Mesendoderm (in vitro differentiated cells): Measurements from ENCODE around the gene HACD3. TPM values are rescaled to one million over a fixed set of nuclear protein-coding genes. Genes with fewer than 3 reads are reported as not detected.

Source experiments
- DNase-seq: peaks from one replicate; pipeline ENCODE4 v3.0.0; 2013
- H2AK5ac ChIP-seq: 2 replicates; pipeline ENCODE4 v1.6.1; 2013; ENCODE audit warnings: low read length, inconsistent platforms
- H2BK120ac ChIP-seq: 2 replicates; pipeline ENCODE4 v1.6.1; 2013; ENCODE audit warnings: low read depth, mild to moderate bottlenecking, low read length, moderate library complexity, mixed read lengths
- H2BK15ac ChIP-seq: replicated peaks from 2 replicates; pipeline ENCODE4 v1.6.1; 2013; ENCODE audit warnings: low read depth, mild to moderate bottlenecking, moderate library complexity
- H2BK5ac ChIP-seq: 2 replicates; pipeline ENCODE4 v1.6.1; 2013; ENCODE audit warnings: low read length, inconsistent platforms
- H3K18ac ChIP-seq: 2 replicates; pipeline ENCODE4 v1.6.1; 2013; ENCODE audit warnings: mild to moderate bottlenecking, low read length, mixed read lengths
- H3K23ac ChIP-seq: one replicate; pipeline ENCODE4 v1.6.1; 2013; ENCODE audit warnings: low read length
- H3K27ac ChIP-seq: 2 replicates; pipeline ENCODE4 v1.5.1; 2013; ENCODE audit warnings: low read depth, mild to moderate bottlenecking, inconsistent platforms, low read length, moderate library complexity
- H3K27me3 ChIP-seq: 2 replicates; pipeline ENCODE4 v1.6.1; 2013; ENCODE audit warnings: low read length, control low read depth, mild to moderate bottlenecking, inconsistent platforms; ENCODE audit not compliant: insufficient read depth, poor library complexity
- H3K36me3 ChIP-seq: 2 replicates; pipeline ENCODE4 v1.6.1; 2013; ENCODE audit warnings: low read length, inconsistent platforms; ENCODE audit not compliant: control insufficient read depth, insufficient read depth
- H3K4ac ChIP-seq: one replicate; pipeline ENCODE4 v1.6.1; 2013; ENCODE audit warnings: low read depth, mild to moderate bottlenecking, low read length, moderate library complexity
- H3K4me1 ChIP-seq: 2 replicates; pipeline ENCODE4 v1.6.1; 2013; ENCODE audit warnings: low read depth, low read length, inconsistent platforms; ENCODE audit not compliant: control insufficient read depth
- H3K4me2 ChIP-seq: 2 replicates; pipeline ENCODE4 v1.6.1; 2013; ENCODE audit warnings: low read length
- H3K4me3 ChIP-seq: 2 replicates; pipeline ENCODE4 v1.5.1; 2013; ENCODE audit warnings: mild to moderate bottlenecking, low read length
- H3K56ac ChIP-seq: one replicate; pipeline ENCODE4 v1.6.1; 2013; ENCODE audit warnings: low read length
- H3K79me1 ChIP-seq: 2 replicates; pipeline ENCODE4 v1.6.1; 2013; ENCODE audit warnings: low read length, inconsistent platforms
- H3K79me2 ChIP-seq: 2 replicates; pipeline ENCODE4 v1.6.1; 2013; ENCODE audit warnings: mild to moderate bottlenecking, low read length; ENCODE audit not compliant: control insufficient read depth, insufficient read depth
- H3K9ac ChIP-seq: 2 replicates; pipeline ENCODE4 v1.6.1; 2013; ENCODE audit warnings: low read length, inconsistent platforms
- H4K5ac ChIP-seq: one replicate; pipeline ENCODE4 v1.6.1; 2013; ENCODE audit warnings: low read length
- H4K8ac ChIP-seq: one replicate; pipeline ENCODE4 v1.6.1; 2013; ENCODE audit warnings: low read depth, mild to moderate bottlenecking, control low read depth, low read length, moderate library complexity
- WGBS: extraction: QIAGEN DNeasy Blood & Tissue Kit; methylation state at CpG from one replicate; pipeline ENCODE4 v1.1.7; 2013; ENCODE audit warnings: low lambda C conversion rate, missing lambda C conversion rate; ENCODE audit not compliant: insufficient coverage; ENCODE audit errors: extremely low coverage; 5-methylcytosine and 5-hydroxymethylcytosine counted together
- polyA plus RNA-seq, 2 experiments: library from polyadenylated mRNA; stranded (reverse); fragments of 200-250 nt; gene quantifications; one replicate each; pipeline ENCODE4 v1.2.3, GENCODE V29; 2013

Gene HACD3, protein sequence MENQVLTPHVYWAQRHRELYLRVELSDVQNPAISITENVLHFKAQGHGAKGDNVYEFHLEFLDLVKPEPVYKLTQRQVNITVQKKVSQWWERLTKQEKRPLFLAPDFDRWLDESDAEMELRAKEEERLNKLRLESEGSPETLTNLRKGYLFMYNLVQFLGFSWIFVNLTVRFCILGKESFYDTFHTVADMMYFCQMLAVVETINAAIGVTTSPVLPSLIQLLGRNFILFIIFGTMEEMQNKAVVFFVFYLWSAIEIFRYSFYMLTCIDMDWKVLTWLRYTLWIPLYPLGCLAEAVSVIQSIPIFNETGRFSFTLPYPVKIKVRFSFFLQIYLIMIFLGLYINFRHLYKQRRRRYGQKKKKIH
- 99.0 TPM for polyA plus RNA-seq (2013, experiment 1 of 2)
- polyA plus RNA-seq (2013, experiment 2 of 2), result 96.5 TPM

DNA sequence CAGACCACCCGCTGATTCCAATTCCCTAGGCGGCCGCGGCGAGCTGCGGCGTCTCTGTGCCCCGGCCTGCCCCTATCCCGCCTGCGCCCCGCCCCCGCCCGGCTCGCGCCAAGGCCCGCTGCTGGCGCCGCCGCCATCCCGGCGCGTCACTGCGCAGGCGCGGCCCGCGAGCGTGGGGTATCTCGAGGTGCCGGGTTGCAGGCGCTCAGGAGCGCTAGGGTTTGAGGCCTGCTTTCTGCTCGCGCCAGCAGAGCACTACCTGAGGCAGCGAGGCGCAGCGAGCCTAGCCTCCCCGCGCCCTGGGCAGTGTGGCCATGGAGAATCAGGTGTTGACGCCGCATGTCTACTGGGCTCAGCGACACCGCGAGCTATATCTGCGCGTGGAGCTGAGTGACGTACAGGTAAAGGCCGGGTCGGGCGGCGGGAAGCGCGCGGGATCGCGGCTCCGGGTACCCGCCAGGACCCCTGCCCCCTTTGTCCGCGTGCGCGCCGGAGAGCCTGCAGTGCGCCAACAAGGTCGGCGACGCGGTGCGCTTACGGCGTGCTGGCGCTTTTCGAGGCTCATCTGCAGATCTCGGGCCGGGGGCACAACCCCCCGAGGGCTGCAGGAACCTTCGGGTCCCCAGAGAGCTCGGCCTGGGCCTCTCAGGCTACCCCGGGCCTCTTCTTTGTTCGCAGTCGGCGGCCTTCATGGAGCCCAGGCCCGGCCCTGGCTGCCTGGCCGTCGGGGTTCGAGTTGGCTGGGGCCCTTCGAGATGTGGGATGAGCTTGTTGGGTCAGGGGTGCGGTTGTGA, at the start of gene HACD3:
Gene HACD3, plus strand, starts transcription at position 146 of the 794 bp plus-strand sequence. Its CDS starts 169 bp downstream, at position 315.
- Histone ChIP-seq H3K4me1 (peaks cover 9% of the 10 kb centered on the region), H4K8ac (peak within 1 kb of the TSS; percentile 79), H3K56ac (peak within 1 kb of the TSS; percentile 100), H2BK120ac (no peak within 1 kb of the TSS), H2AK5ac (peak within 1 kb of the TSS; percentile 22), H2BK5ac (peak within 1 kb of the TSS; percentile 83), H3K4me2 (peak within 1 kb of the TSS; percentile 56), H3K9ac (peak within 1 kb of the TSS; percentile 99), H3K4ac (peak within 1 kb of the TSS; percentile 82), H3K36me3 (no peaks in the 10 kb centered on the region), H3K23ac (peak within 1 kb of the TSS; percentile 97), H4K5ac (peak within 1 kb of the TSS; percentile 10), H3K27me3 (no peaks in the 10 kb centered on the region), H3K4me3 (peak within 1 kb of the TSS; percentile 86), H2BK15ac (no peak within 1 kb of the TSS), H3K79me2 (peaks cover 44% of the 10 kb centered on the region), H3K18ac (peak within 1 kb of the TSS; percentile 89), H3K79me1 (peaks cover 8% of the 10 kb centered on the region), H3K27ac (peak within 1 kb of the TSS; percentile 41)
- peak; percentile 93 for DNase-seq
- no CpG with 5 or more reads among the region's 88 CpGs for WGBS

DNA sequence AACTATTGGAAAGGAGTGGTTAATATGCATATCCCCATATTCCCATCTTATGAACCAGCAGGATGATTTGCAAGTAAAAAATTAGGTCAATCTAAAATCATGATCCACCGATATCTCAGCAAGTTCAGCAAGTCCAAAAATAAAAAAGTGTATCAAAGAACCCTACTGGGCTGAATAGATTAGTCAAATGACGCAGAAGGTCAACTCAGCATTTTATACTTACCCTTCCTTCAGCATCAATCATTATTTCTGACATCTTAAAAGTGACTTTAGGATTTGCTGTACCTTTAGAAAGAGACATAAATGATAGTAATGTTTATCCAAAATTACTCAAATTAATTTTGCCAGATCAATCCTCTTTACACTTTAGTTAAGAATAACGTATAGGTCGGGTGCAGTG, 45.4 kb upstream of the HACD3 start:
- Histone ChIP-seq H3K23ac (no peak overlapping the region), H2BK120ac (no peak overlapping the region), H3K4me3 (no peak overlapping the region), H3K36me3 (no peaks in the 10 kb centered on the region), H3K79me1 (no peaks in the 10 kb centered on the region), H3K4ac (no peak overlapping the region), H3K79me2 (no peaks in the 10 kb centered on the region), H3K4me2 (no peak overlapping the region), H3K27ac (no peak overlapping the region), H2BK5ac (no peak overlapping the region), H2BK15ac (no peak overlapping the region), H3K18ac (no peak overlapping the region), H3K56ac (no peak overlapping the region), H3K27me3 (no peaks in the 10 kb centered on the region), H4K5ac (no peak overlapping the region), H4K8ac (no peak overlapping the region), H2AK5ac (no peak overlapping the region), H3K9ac (no peak overlapping the region), H3K4me1 (no peaks in the 10 kb centered on the region)
- DNase-seq, result no peak
- WGBS, result no CpG with 5 or more reads among the region's 4 CpGs

DNA sequence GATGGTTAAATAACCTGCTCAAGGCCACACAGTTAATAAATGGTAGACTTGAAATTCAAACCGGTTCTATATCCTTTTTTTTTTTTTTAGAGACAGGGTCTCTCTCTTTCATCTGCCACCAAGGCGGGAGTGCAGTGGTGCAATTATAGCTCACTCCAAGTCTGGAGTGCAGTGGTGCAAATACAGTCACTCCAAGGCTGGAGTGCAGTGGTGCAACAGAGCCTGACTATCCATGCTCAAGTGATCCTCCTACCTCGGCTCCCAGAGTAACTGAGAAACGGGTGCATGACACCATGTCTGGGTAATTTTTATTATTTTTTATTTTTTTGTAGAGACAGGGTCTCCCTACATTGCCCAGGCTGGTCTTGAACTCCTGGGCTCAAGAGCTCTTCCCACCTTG, 36.2 kb upstream of the HACD3 start:
- H2BK5ac ChIP-seq, result no peak overlapping the region
- no peak overlapping the region for H3K23ac ChIP-seq
- no peaks in the 10 kb centered on the region for H3K27me3 ChIP-seq
- no peak overlapping the region for H3K18ac ChIP-seq
- WGBS, result no CpG with 5 or more reads among the region's 4 CpGs
- H3K27ac ChIP-seq, result no peak overlapping the region
- no peaks in the 10 kb centered on the region for H3K4me1 ChIP-seq
- no peak overlapping the region for H2BK120ac ChIP-seq
- DNase-seq, result no peak
- H4K5ac ChIP-seq, result no peak overlapping the region
- H2BK15ac ChIP-seq, result no peak overlapping the region
- peaks cover 1% of the 10 kb centered on the region for H3K36me3 ChIP-seq
- no peak overlapping the region for H3K4me2 ChIP-seq
- peaks cover 1% of the 10 kb centered on the region for H3K79me1 ChIP-seq
- no peak overlapping the region for H3K4me3 ChIP-seq
- no peak overlapping the region for H4K8ac ChIP-seq
- no peak overlapping the region for H3K9ac ChIP-seq
- no peaks in the 10 kb centered on the region for H3K79me2 ChIP-seq
- no peak overlapping the region for H2AK5ac ChIP-seq
- no peak overlapping the region for H3K56ac ChIP-seq
- no peak overlapping the region for H3K4ac ChIP-seq

DNA sequence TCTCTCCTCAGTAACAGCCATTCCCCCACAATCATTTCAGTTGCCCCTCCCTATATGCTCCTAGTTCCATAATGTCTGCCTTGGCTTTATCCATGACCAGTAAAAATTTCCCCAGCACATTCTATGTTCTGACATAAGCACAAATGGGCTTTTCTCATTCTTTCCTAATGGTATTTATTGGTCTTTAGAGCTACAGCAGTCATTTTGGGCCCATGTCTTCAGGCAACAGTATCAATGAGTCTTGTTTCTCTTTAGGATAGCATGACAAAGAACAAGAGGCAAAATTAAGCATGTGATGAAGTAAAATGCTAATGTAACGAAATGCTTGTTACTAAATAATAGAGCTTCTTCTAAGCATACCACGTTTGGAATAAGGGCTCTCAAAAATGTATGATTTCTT, 20.9 kb upstream of the HACD3 start:
- no peaks in the 10 kb centered on the region for H3K79me2 ChIP-seq
- H3K79me1 ChIP-seq, result no peaks in the 10 kb centered on the region
- no peak overlapping the region for H2AK5ac ChIP-seq
- H3K23ac ChIP-seq, result no peak overlapping the region
- H3K4me2 ChIP-seq, result no peak overlapping the region
- H3K4me1 ChIP-seq, result no peaks in the 10 kb centered on the region
- no peak overlapping the region for H3K9ac ChIP-seq
- no peak overlapping the region for H2BK5ac ChIP-seq
- H3K18ac ChIP-seq, result no peak overlapping the region
- DNase-seq, result no peak
- WGBS, result no CpG with 5 or more reads among the region's 2 CpGs
- no peak overlapping the region for H3K56ac ChIP-seq
- H4K5ac ChIP-seq, result no peak overlapping the region
- H3K27me3 ChIP-seq, result no peaks in the 10 kb centered on the region
- no peak overlapping the region for H3K4me3 ChIP-seq
- peaks cover 4% of the 10 kb centered on the region for H3K36me3 ChIP-seq
- no peak overlapping the region for H3K27ac ChIP-seq
- no peak overlapping the region for H4K8ac ChIP-seq
- H2BK120ac ChIP-seq, result no peak overlapping the region
- H2BK15ac ChIP-seq, result no peak overlapping the region
- no peak overlapping the region for H3K4ac ChIP-seq

DNA sequence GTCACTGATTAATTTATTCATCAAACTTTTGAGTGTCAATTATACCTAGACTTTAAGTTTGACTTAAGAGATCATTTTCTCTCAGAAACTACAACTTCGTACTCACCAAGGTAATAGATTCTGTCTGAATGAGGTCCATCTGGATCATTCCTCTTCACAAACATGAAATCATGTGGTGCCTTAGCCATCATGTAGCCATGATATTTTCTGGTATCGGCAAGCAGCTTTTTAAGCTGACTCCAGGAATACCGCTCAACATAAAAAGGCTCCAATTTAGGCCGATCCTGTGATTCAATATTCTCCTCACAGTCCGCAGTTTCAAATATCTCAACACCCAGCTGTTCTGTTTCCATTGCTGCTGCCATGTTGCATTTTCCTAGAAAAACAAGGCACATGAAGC, 18.1 kb upstream of the HACD3 start:
- no peak overlapping the region for H3K56ac ChIP-seq
- no peak overlapping the region for H3K4me3 ChIP-seq
- no peaks in the 10 kb centered on the region for H3K27me3 ChIP-seq
- no peak overlapping the region for H4K8ac ChIP-seq
- peaks cover 2% of the 10 kb centered on the region for H3K4me1 ChIP-seq
- no peak overlapping the region for H2BK120ac ChIP-seq
- no peak for DNase-seq
- no peak overlapping the region for H3K4me2 ChIP-seq
- H3K27ac ChIP-seq, result no peak overlapping the region
- no peak overlapping the region for H2BK15ac ChIP-seq
- H3K9ac ChIP-seq, result no peak overlapping the region
- peaks cover 6% of the 10 kb centered on the region for H3K36me3 ChIP-seq
- H3K79me1 ChIP-seq, result peaks cover 14% of the 10 kb centered on the region
- H3K4ac ChIP-seq, result no peak overlapping the region
- no peak overlapping the region for H2AK5ac ChIP-seq
- no peak overlapping the region for H3K23ac ChIP-seq
- H3K79me2 ChIP-seq, result peaks cover 18% of the 10 kb centered on the region
- no peak overlapping the region for H2BK5ac ChIP-seq
- no peak overlapping the region for H3K18ac ChIP-seq
- no CpG with 5 or more reads among the region's 5 CpGs for WGBS
- H4K5ac ChIP-seq, result no peak overlapping the region
